ENCODE data around the gene SVIL.

Gene SVIL

GRCh38 chr10:29657719-29658274 is 23.0 kb upstream of the SVIL start:
- H3K9me3 ChIP-seq (ENCODE audit: insufficient read depth, low read length) = peaks cover 33% of the 10 kb centered on the region
- H3K36me3 ChIP-seq (ENCODE audit: insufficient read depth, insufficient read length, low read length) = peaks cover 34% of the 10 kb centered on the region
- H3K4me3 ChIP-seq (ENCODE audit: insufficient read length, low read depth) = no peak overlapping the region
- no peak overlapping the region for H3K9ac ChIP-seq (ENCODE audit: insufficient read length, low read depth)
- no peak for DNase-seq (ENCODE audit: low read depth, low spot score)
- H3K27me3 ChIP-seq (ENCODE audit: insufficient read depth, insufficient read length) = no peaks in the 10 kb centered on the region
- TF ChIP-seq SUZ12 (IDR thresholded peaks at IDR 0.05; ENCODE audit: extremely low read depth, insufficient read depth, insufficient read length) = no peak
- TF ChIP-seq YY1 (IDR thresholded peaks at IDR 0.05; ENCODE audit: insufficient read depth, insufficient read length) = no peak
- no peak for TF ChIP-seq ZNF274 (IDR thresholded peaks at IDR 0.05; ENCODE audit: low read depth, low read length)
- H3K4me1 ChIP-seq (ENCODE audit: insufficient read depth, insufficient read length) = no peaks in the 10 kb centered on the region

DNA sequence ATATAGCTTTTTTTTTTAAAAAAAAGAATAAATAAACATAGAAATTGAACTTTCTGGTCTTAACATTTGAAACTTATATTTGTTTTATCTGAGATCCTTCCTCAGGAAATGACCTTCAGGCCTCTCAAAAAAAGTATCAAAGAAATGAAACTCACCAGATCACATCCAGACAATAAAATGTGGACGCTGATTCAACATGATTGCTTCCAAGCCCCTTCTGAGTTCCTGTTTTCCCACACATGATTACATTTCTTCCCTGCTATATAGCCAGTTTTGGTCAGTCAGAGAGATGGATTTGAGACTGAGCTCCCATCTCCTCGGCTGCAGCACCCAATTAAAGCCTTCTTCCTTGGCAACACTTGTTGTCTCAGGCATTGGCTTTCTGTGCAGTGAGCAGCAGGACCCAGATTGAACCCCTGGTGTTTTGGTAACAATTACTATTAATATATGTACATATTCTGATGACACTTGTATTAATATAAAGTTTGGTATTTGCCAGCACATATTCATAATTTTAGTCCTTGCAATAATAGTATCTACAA is 21.8 kb upstream of the SVIL start:
- no peaks in the 10 kb centered on the region for H3K27me3 ChIP-seq (ENCODE audit: insufficient read depth, insufficient read length)
- peaks cover 34% of the 10 kb centered on the region for H3K36me3 ChIP-seq (ENCODE audit: insufficient read depth, insufficient read length, low read length)
- H3K9ac ChIP-seq (ENCODE audit: insufficient read length, low read depth) = no peak overlapping the region
- no peak for TF ChIP-seq YY1 (IDR thresholded peaks at IDR 0.05; ENCODE audit: insufficient read depth, insufficient read length)
- TF ChIP-seq ZNF274 (IDR thresholded peaks at IDR 0.05; ENCODE audit: low read depth, low read length) = no peak
- TF ChIP-seq SUZ12 (IDR thresholded peaks at IDR 0.05; ENCODE audit: extremely low read depth, insufficient read depth, insufficient read length) = no peak
- no peak for DNase-seq (ENCODE audit: low read depth, low spot score)
- H3K9me3 ChIP-seq (ENCODE audit: insufficient read depth, low read length) = peaks cover 38% of the 10 kb centered on the region
- no peak overlapping the region for H3K4me3 ChIP-seq (ENCODE audit: insufficient read length, low read depth)
- H3K4me1 ChIP-seq (ENCODE audit: insufficient read depth, insufficient read length) = no peaks in the 10 kb centered on the region

- DNase-seq (ENCODE audit: low read depth, low spot score) = no peak
- Histone ChIP-seq H3K4me3 (ENCODE audit: insufficient read length, low read depth) (no peak overlapping the region), H3K9me3 (ENCODE audit: insufficient read depth, low read length) (peaks cover 25% of the 10 kb centered on the region), H3K27me3 (ENCODE audit: insufficient read depth, insufficient read length) (no peaks in the 10 kb centered on the region), H3K36me3 (ENCODE audit: insufficient read depth, insufficient read length, low read length) (peaks cover 26% of the 10 kb centered on the region), H3K4me1 (ENCODE audit: insufficient read depth, insufficient read length) (no peaks in the 10 kb centered on the region), H3K9ac (ENCODE audit: insufficient read length, low read depth) (no peak overlapping the region)
- TF ChIP-seq YY1 (IDR thresholded peaks at IDR 0.05; ENCODE audit: insufficient read depth, insufficient read length) = no peak
- no peak for TF ChIP-seq SUZ12 (IDR thresholded peaks at IDR 0.05; ENCODE audit: extremely low read depth, insufficient read depth, insufficient read length)
- no peak for TF ChIP-seq ZNF274 (IDR thresholded peaks at IDR 0.05; ENCODE audit: low read depth, low read length)
These were observed 17.4 kb upstream of the SVIL start for GRCh38 chr10:29652192-29652591.

GRCh38 chr10:29651767-29652166 is 17.0 kb upstream of the SVIL start:
- H3K36me3 ChIP-seq (ENCODE audit: insufficient read depth, insufficient read length, low read length) = peaks cover 22% of the 10 kb centered on the region
- DNase-seq (ENCODE audit: low read depth, low spot score) = no peak
- no peak overlapping the region for H3K9ac ChIP-seq (ENCODE audit: insufficient read length, low read depth)
- peaks cover 20% of the 10 kb centered on the region for H3K9me3 ChIP-seq (ENCODE audit: insufficient read depth, low read length)
- H3K27me3 ChIP-seq (ENCODE audit: insufficient read depth, insufficient read length) = no peaks in the 10 kb centered on the region
- no peaks in the 10 kb centered on the region for H3K4me1 ChIP-seq (ENCODE audit: insufficient read depth, insufficient read length)
- no peak overlapping the region for H3K4me3 ChIP-seq (ENCODE audit: insufficient read length, low read depth)
- no peak for TF ChIP-seq ZNF274 (IDR thresholded peaks at IDR 0.05; ENCODE audit: low read depth, low read length)
- TF ChIP-seq SUZ12 (IDR thresholded peaks at IDR 0.05; ENCODE audit: extremely low read depth, insufficient read depth, insufficient read length) = no peak
- no peak for TF ChIP-seq YY1 (IDR thresholded peaks at IDR 0.05; ENCODE audit: insufficient read depth, insufficient read length)

DNA sequence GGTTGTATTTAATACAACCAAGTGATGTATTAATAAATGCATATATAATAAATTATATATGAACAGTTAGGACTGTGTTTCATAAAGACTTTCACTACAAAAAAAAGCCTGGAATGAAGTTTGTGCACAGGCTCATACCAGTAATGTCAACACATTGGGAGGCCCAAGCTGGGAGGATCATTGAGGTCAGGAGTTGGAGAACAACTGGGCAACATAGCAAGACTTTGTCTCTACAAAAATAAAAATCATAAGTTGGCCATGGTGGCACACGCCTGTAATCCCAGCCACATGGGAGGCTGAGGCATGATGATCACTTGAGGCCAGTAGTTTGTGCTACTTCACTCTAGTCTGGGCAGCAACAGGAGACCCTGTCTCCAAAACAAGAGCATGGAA is 15.8 kb upstream of the SVIL start:
- H3K9me3 ChIP-seq (ENCODE audit: insufficient read depth, low read length) = peaks cover 8% of the 10 kb centered on the region; the same call in 1 of the 2 replicates
- no peak overlapping the region for H3K9ac ChIP-seq (ENCODE audit: insufficient read length, low read depth)
- H3K4me1 ChIP-seq (ENCODE audit: insufficient read depth, insufficient read length) = no peaks in the 10 kb centered on the region
- H3K27me3 ChIP-seq (ENCODE audit: insufficient read depth, insufficient read length) = no peaks in the 10 kb centered on the region
- DNase-seq (ENCODE audit: low read depth, low spot score) = no peak
- no peak overlapping the region for H3K4me3 ChIP-seq (ENCODE audit: insufficient read length, low read depth)
- H3K36me3 ChIP-seq (ENCODE audit: insufficient read depth, insufficient read length, low read length) = peaks cover 14% of the 10 kb centered on the region
- TF ChIP-seq SUZ12 (IDR thresholded peaks at IDR 0.05; ENCODE audit: extremely low read depth, insufficient read depth, insufficient read length) (no peak), ZNF274 (IDR thresholded peaks at IDR 0.05; ENCODE audit: low read depth, low read length) (no peak), YY1 (IDR thresholded peaks at IDR 0.05; ENCODE audit: insufficient read depth, insufficient read length) (no peak)

DNA sequence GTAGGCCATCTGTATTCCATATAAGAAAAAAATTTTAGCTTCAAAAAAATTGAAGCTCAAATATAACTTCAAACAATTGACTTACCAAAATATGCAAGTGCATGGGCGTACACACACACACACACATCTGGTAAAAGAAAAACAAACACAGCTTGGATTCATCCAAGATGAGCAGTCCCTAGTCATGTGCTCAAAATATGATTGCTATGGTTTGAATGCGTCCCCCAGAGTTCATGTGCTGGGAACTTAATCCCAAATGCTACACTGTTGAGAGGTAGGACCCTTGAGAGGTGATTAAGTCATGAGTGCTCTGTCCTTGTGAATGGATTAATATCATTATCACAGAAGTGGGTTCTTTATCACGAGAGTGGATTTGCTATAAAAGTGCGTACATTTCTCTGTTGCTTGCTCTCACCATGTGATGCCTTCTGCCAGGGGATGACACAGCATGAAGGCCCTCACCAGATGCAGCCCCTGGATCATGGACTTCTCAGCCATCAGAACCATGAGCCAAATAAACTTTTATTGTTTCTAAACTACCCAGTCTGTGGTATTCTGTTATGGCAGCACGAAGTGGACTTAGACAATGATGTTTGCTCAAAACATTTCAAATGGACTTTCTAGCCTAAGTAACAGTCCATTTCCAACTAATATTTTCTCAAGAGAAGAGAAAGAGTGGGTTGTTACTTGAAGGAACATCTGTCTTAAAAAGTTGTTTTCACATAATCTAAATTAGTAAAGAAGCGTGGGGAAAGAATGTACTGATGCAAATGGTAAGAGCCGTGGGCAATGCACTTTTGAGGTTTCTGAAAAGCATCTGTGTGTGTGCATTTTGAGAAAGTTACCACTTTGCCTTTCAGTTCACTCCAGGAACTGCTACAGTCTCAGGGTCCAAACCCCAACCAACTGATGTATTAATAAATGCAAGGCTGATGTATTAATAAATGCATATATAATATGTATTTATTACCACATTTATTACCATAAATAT is 15.1 kb upstream of the SVIL start:
- no peak for DNase-seq (ENCODE audit: low read depth, low spot score)
- Histone ChIP-seq H3K9me3 (ENCODE audit: insufficient read depth, low read length) (peaks cover 5% of the 10 kb centered on the region; the same call in 1 of the 2 replicates), H3K9ac (ENCODE audit: insufficient read length, low read depth) (no peak overlapping the region), H3K4me3 (ENCODE audit: insufficient read length, low read depth) (no peak overlapping the region), H3K4me1 (ENCODE audit: insufficient read depth, insufficient read length) (no peaks in the 10 kb centered on the region), H3K27me3 (ENCODE audit: insufficient read depth, insufficient read length) (no peaks in the 10 kb centered on the region), H3K36me3 (ENCODE audit: insufficient read depth, insufficient read length, low read length) (peaks cover 7% of the 10 kb centered on the region)
- TF ChIP-seq SUZ12 (IDR thresholded peaks at IDR 0.05; ENCODE audit: extremely low read depth, insufficient read depth, insufficient read length) (no peak), YY1 (IDR thresholded peaks at IDR 0.05; ENCODE audit: insufficient read depth, insufficient read length) (no peak), ZNF274 (IDR thresholded peaks at IDR 0.05; ENCODE audit: low read depth, low read length) (no peak)

- Histone ChIP-seq H3K9me3 (ENCODE audit: insufficient read depth, low read length) (peaks cover 5% of the 10 kb centered on the region; the same call in 1 of the 2 replicates), H3K36me3 (ENCODE audit: insufficient read depth, insufficient read length, low read length) (peaks cover 3% of the 10 kb centered on the region), H3K4me3 (ENCODE audit: insufficient read length, low read depth) (no peak overlapping the region), H3K9ac (ENCODE audit: insufficient read length, low read depth) (no peak overlapping the region), H3K27me3 (ENCODE audit: insufficient read depth, insufficient read length) (no peaks in the 10 kb centered on the region), H3K4me1 (ENCODE audit: insufficient read depth, insufficient read length) (peaks cover 3% of the 10 kb centered on the region)
- DNase-seq (ENCODE audit: low read depth, low spot score) = no peak
- TF ChIP-seq ZNF274 (IDR thresholded peaks at IDR 0.05; ENCODE audit: low read depth, low read length) (no peak), SUZ12 (IDR thresholded peaks at IDR 0.05; ENCODE audit: extremely low read depth, insufficient read depth, insufficient read length) (no peak), YY1 (IDR thresholded peaks at IDR 0.05; ENCODE audit: insufficient read depth, insufficient read length) (no peak)
These were observed 14.2 kb upstream of the SVIL start for GRCh38 chr10:29648983-29649268.
